Body of pancreas (tissue), 4 donors: Measurements from ENCODE around the gene MARCKS.

Experiments used
- POLR2A ChIP-seq, 3 donors: fragments of 450-650 bp; IDR thresholded peaks; one replicate each; pipeline ENCODE4 v1.6.1; 2016; ENCODE audit warnings: antibody characterized with exemption in 3 of 3, mild to moderate bottlenecking in 2 of 3
- TF ChIP-seq, protein P1 (sequence below), 7 experiments: fragments of 450-650 bp in 4 of 7; fragments of 200-600 bp in 3 of 7; sonication (generic) in 3 of 7; IDR thresholded peaks; one replicate each; pipeline ENCODE4 v1.5.1; 2016 to 2019; ENCODE audit warnings: antibody characterized with exemption in 7 of 7

DNA sequence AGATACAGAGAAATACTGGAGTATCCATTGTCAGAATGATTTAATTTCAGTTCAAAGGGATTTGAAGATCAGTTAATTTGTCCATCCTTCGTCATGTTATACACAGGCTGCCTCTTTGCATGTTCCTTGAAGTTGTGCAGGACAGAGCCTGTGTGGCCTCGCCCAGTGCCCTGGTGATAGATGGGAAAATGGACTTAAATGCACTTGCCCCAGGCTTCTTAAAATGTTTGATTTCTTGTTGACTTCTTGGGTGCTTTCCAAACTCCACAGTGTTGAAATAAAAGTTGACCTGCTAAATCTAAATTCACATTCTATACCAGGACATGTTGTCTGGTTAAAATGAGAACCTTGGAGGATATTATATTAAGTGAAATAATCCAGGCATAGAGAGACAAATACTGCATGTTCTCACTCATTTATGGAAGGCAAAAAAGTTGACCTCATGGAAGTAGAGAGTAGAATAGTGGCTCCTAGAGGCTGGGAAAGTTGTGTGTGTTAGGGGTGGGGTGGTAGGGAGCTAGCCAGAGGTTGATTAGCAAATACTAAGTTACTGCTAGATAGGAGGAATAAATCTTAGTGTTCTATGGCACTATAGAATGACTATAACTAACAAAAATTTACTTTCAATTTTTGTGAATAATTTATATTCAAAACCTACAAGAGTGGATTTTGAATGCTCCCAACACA is 25.3 kb downstream of the MARCKS start:
- TF ChIP-seq, protein P1, sequence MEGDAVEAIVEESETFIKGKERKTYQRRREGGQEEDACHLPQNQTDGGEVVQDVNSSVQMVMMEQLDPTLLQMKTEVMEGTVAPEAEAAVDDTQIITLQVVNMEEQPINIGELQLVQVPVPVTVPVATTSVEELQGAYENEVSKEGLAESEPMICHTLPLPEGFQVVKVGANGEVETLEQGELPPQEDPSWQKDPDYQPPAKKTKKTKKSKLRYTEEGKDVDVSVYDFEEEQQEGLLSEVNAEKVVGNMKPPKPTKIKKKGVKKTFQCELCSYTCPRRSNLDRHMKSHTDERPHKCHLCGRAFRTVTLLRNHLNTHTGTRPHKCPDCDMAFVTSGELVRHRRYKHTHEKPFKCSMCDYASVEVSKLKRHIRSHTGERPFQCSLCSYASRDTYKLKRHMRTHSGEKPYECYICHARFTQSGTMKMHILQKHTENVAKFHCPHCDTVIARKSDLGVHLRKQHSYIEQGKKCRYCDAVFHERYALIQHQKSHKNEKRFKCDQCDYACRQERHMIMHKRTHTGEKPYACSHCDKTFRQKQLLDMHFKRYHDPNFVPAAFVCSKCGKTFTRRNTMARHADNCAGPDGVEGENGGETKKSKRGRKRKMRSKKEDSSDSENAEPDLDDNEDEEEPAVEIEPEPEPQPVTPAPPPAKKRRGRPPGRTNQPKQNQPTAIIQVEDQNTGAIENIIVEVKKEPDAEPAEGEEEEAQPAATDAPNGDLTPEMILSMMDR (IDR thresholded peaks at IDR 0.05), result no peak
- TF ChIP-seq POLR2A (IDR thresholded peaks at IDR 0.05), result no peak
